IMR-90 (cell line): ENCODE measurements around the gene DOLPP1. TPM values are rescaled to one million over a fixed set of nuclear protein-coding genes. Genes with fewer than 3 reads are reported as not detected.
"Not testable (repeated sequence)": the region's sequence is repeated elsewhere in the genome, so short reads cannot be mapped to it uniquely, and the experiment has no call there.

Experiments
- ATAC-seq: fragments of 200-7000 bp; cut with Tn5 transposase; 2 replicates; pipeline ENCODE4 v1.9.1; 2020; ENCODE audit warnings: low read depth, mild to moderate bottlenecking, moderate library complexity
- BruUV-seq: library from RNA; stranded (reverse); fragments of 400-500 nt; replicated peaks from 2 replicates; lab custom pipeline; 2021; lab: Mats Ljungman, UMichigan
- CTCF ChIA-PET: fragments of 300-600 bp; formaldehyde crosslinking; extraction: SDS; loops from one replicate; lab custom pipeline; 2021; ENCODE audit warnings: antibody characterized with exemption; lab: Yijun Ruan, JAX
- POLR2A ChIA-PET: fragments of 300-600 bp; sonication (Branson Sonifier 250); formaldehyde crosslinking; loops from one replicate; lab custom pipeline; 2022; ENCODE audit warnings: antibody characterized with exemption; ENCODE audit not compliant: unreplicated experiment; lab: Charles Lee
- DNase-seq: peaks from one replicate; pipeline ENCODE4 v3.0.0; 2013
- H2AFZ ChIP-seq: replicated peaks from 2 replicates; pipeline ENCODE3; 2013; ENCODE audit warnings: low read length, mild to moderate bottlenecking; ENCODE audit not compliant: poor library complexity
- H2AK5ac ChIP-seq: 2 replicates; pipeline ENCODE4 v1.6.1; 2013; ENCODE audit warnings: low read depth, low read length, inconsistent platforms
- H2AK9ac ChIP-seq: replicated peaks from 2 replicates; pipeline ENCODE3; 2013; ENCODE audit warnings: mild to moderate bottlenecking, low read depth, low read length, moderate library complexity; ENCODE audit not compliant: poor library complexity
- H2BK120ac ChIP-seq: 2 replicates; pipeline ENCODE4 v1.6.1; 2013; ENCODE audit warnings: low read depth, low read length, inconsistent platforms
- H2BK15ac ChIP-seq: 3 replicates; pipeline ENCODE4 v1.6.1; 2013; ENCODE audit warnings: low read depth, low read length, inconsistent platforms
- H2BK20ac ChIP-seq: 2 replicates; pipeline ENCODE4 v1.6.1; 2013; ENCODE audit warnings: low read depth, mild to moderate bottlenecking, inconsistent platforms, low read length, moderate library complexity
- H2BK5ac ChIP-seq: 2 replicates; pipeline ENCODE4 v1.6.1; 2013; ENCODE audit warnings: mild to moderate bottlenecking, low read depth, low read length, inconsistent platforms; ENCODE audit not compliant: poor library complexity, severe bottlenecking
- H3K14ac ChIP-seq: replicated peaks from 2 replicates; pipeline ENCODE4 v1.6.1; 2013; ENCODE audit warnings: low read depth, low read length, inconsistent platforms
- H3K18ac ChIP-seq: 2 replicates; pipeline ENCODE4 v1.6.1; 2013; ENCODE audit warnings: low read depth, low read length, control low read depth
- H3K23ac ChIP-seq: 2 replicates; pipeline ENCODE4 v1.6.1; 2013; ENCODE audit warnings: low read depth, low read length, inconsistent platforms
- H3K27ac ChIP-seq: 2 replicates; pipeline ENCODE4 v1.5.1; 2013; ENCODE audit warnings: mild to moderate bottlenecking, control low read depth, low read length; ENCODE audit not compliant: insufficient read depth
- H3K27me3 ChIP-seq: 2 replicates; pipeline ENCODE4 v1.6.1; 2013; ENCODE audit warnings: low read length; ENCODE audit not compliant: control insufficient read depth, insufficient read depth
- H3K36me3 ChIP-seq: 2 replicates; pipeline ENCODE4 v1.6.1; 2013; ENCODE audit warnings: low read length, mixed read lengths; ENCODE audit not compliant: control insufficient read depth, insufficient read depth
- H3K4ac ChIP-seq: 2 replicates; pipeline ENCODE4 v1.6.1; 2013; ENCODE audit warnings: low read depth, low read length, inconsistent platforms
- H3K4me1 ChIP-seq: 2 replicates; pipeline ENCODE4 v1.6.1; 2013; ENCODE audit warnings: low read length, mixed read lengths; ENCODE audit not compliant: control insufficient read depth, insufficient read depth
- H3K4me2 ChIP-seq: 2 replicates; pipeline ENCODE4 v1.6.1; 2013; ENCODE audit warnings: low read depth, mild to moderate bottlenecking, control low read depth, low read length, moderate library complexity
- H3K4me3 ChIP-seq: 2 replicates; pipeline ENCODE4 v1.5.1; 2013; ENCODE audit warnings: low read depth, mild to moderate bottlenecking, control low read depth, low read length, moderate library complexity; ENCODE audit not compliant: insufficient read depth
- H3K56ac ChIP-seq: 2 replicates; pipeline ENCODE4 v1.6.1; 2013; ENCODE audit warnings: low read length, inconsistent platforms; ENCODE audit not compliant: insufficient read depth; ENCODE audit errors: extremely low read depth
- H3K79me1 ChIP-seq, 2 experiments: 2 replicates each; pipeline ENCODE4 v1.6.1; 2013; ENCODE audit warnings: low read length in 2 of 2, inconsistent platforms in 1 of 2, low read depth in 1 of 2
- H3K9ac ChIP-seq: 2 replicates; pipeline ENCODE4 v1.6.1; 2013; ENCODE audit warnings: low read depth, low read length, control low read depth
- H3K9me1 ChIP-seq: 2 replicates; pipeline ENCODE4 v1.6.1; 2013; ENCODE audit warnings: low read length, inconsistent platforms; ENCODE audit not compliant: insufficient read depth
- H3K9me3 ChIP-seq: 2 replicates; pipeline ENCODE4 v1.6.1; 2013; ENCODE audit warnings: low read length; ENCODE audit not compliant: control insufficient read depth, insufficient read depth
- H4K20me1 ChIP-seq: 2 replicates; pipeline ENCODE4 v1.6.1; 2013; ENCODE audit warnings: low read length, inconsistent platforms; ENCODE audit not compliant: insufficient read depth
- H4K5ac ChIP-seq: 2 replicates; pipeline ENCODE4 v1.6.1; 2013; ENCODE audit warnings: mild to moderate bottlenecking, low read depth, low read length, control low read depth
- H4K8ac ChIP-seq, 2 experiments: 2 replicates each; pipeline ENCODE4 v1.6.1; 2013; ENCODE audit warnings: low read depth in 2 of 2, low read length in 2 of 2, control low read depth in 1 of 2, inconsistent platforms in 1 of 2
- H4K91ac ChIP-seq: 2 replicates; pipeline ENCODE4 v1.6.1; 2013; ENCODE audit warnings: low read depth, low read length, inconsistent platforms; ENCODE audit not compliant: insufficient read depth
- WGBS, 2 experiments: methylation state at CpG; one replicate each; pipeline versions ENCODE4 v1.1.5 to v1.1.7; 2013; ENCODE audit warnings: missing lambda C conversion rate in 2 of 2; ENCODE audit not compliant: insufficient read length in 1 of 2; ENCODE audit errors: extremely low coverage in 2 of 2; 5-methylcytosine and 5-hydroxymethylcytosine counted together
- dilution Hi-C: fragments of 300-500 bp; cut with HindIII; formaldehyde crosslinking; loops from one replicate; pipeline ENCODE4 v1.14.3; 2018; ENCODE audit warnings: low sequenced_read_pairs; ENCODE audit not compliant: unreplicated experiment
- in situ Hi-C: fragments of 300-500 bp; cut with MboI; formaldehyde crosslinking; loops from 3 replicates; pipeline ENCODE4 v1.14.3; 2019; ENCODE audit warnings: low sequenced_read_pairs, inconsistent platforms, mixed read lengths
- intact Hi-C: fragments of 100-400 bp; cut with micrococcal nuclease; formaldehyde crosslinking; loops from 2 replicates; pipeline ENCODE4 v1.10.0; 2022
- polyA plus RNA-seq, 3 experiments: library from polyadenylated mRNA; depleted of rRNA; stranded (reverse); fragments of >200 nt; gene quantifications; 2 replicates each; pipeline ENCODE4 v1.2.3, GENCODE V29; 2012; ENCODE audit warnings: low replicate concordance in 1 of 3
- total RNA-seq: library from RNA; depleted of rRNA; stranded (reverse); fragments of >200 nt; gene quantifications from 2 replicates; pipeline ENCODE4 v1.2.3, GENCODE V29; 2012

DOLPP1 gene
- total and polyA plus RNA-seq, 2 of the 4 experiments (the other 2 are of a cell fraction), result 7.0 to 16.5 TPM

- CTCF ChIA-PET, result interaction anchor here (2.4 kb wide), 1 partner anchor 9 kb away, joined by 10 read pairs; no protein-coding TSS in a partner anchor
- H3K9me3 ChIP-seq, H3K4me2 ChIP-seq, in situ Hi-C loops, intact Hi-C loops, H3K27ac ChIP-seq, H4K8ac ChIP-seq, BruUV-seq, dilution Hi-C loops, H2BK15ac ChIP-seq, H2BK120ac ChIP-seq, H2AK5ac ChIP-seq, H3K18ac ChIP-seq, POLR2A ChIA-PET, H2AK9ac ChIP-seq, H3K4ac ChIP-seq, H4K5ac ChIP-seq, H2AFZ ChIP-seq, H2BK20ac ChIP-seq, H3K4me1 ChIP-seq, H4K91ac ChIP-seq, H2BK5ac ChIP-seq, ATAC-seq, H3K23ac ChIP-seq, H3K14ac ChIP-seq, H3K9me1 ChIP-seq, H3K4me3 ChIP-seq, DNase-seq, H3K9ac ChIP-seq, H3K56ac ChIP-seq, H3K27me3 ChIP-seq: not testable (repeated sequence)
- WGBS, 2 experiments, result no CpG with 5 or more reads among the region's 15 CpGs
- Histone ChIP-seq H4K20me1 (peaks cover 17% of the 10 kb centered on the region), H3K36me3 (peaks cover 36% of the 10 kb centered on the region), H3K79me1 (peaks cover 27 to 79% of the 10 kb centered on the region in 2 experiments)
Measured at GRCh38 chr9:129122976-129123375, 42.1 kb downstream of the DOLPP1 start.
